HepG2 (cell line): ENCODE results near the gene COPS7B. TPM values are rescaled to one million over a fixed set of nuclear protein-coding genes. Genes with fewer than 3 reads are reported as not detected.
"Not testable (repeated sequence)": the region's sequence is repeated elsewhere in the genome, so short reads cannot be mapped to it uniquely, and the experiment has no call there.

Experiments used
- ATAC-seq: fragments of 200-7000 bp; cut with Tn5 transposase; 3 replicates; pipeline ENCODE4 v1.9.1; 2020; ENCODE audit warnings: mild to moderate bottlenecking, moderate library complexity
- BruUV-seq: library from RNA; stranded (reverse); fragments of 400-500 nt; replicated peaks from 2 replicates; lab custom pipeline; 2021; lab: Mats Ljungman, UMichigan
- CTCF ChIA-PET: fragments of 300-600 bp; formaldehyde crosslinking; extraction: SDS; loops from one replicate; lab custom pipeline; 2021; ENCODE audit warnings: low total read pairs, inconsistent platforms, low intra/inter-chr PET ratio; lab: Yijun Ruan, JAX
- POLR2A ChIA-PET: fragments of 350-600 bp; sonication (Branson Sonifier 250); formaldehyde crosslinking; loops from one replicate; lab custom pipeline; 2020; ENCODE audit warnings: antibody characterized with exemption, inconsistent platforms; lab: Yijun Ruan, JAX
- DNase-seq: peaks from one replicate; pipeline ENCODE4 v3.0.0-alpha.2; 2015; ENCODE audit warnings: low spot score
- FAIRE-seq: peaks from 3 replicates; lab custom pipeline; 2011; peaks lifted over from hg19 to GRCh38; lab: Jason Lieb, UNC
- H2AFZ ChIP-seq: one replicate; pipeline ENCODE4 v1.6.1; 2011; ENCODE audit warnings: low read length, inconsistent platforms
- H3K27ac ChIP-seq: fragments of 300-600 bp; 3 replicates; pipeline ENCODE4 v1.8.0; 2011; ENCODE audit warnings: mixed run types, mild to moderate bottlenecking, mixed read lengths, low read length, inconsistent platforms; ENCODE audit not compliant: insufficient read depth; ENCODE audit errors: extremely low read length
- H3K27me3 ChIP-seq, 2 experiments: fragments of 200-600 bp in 1 of 2; 2 replicates in 1 of 2; 3 replicates in 1 of 2; pipeline versions ENCODE4 v1.6.0 to v1.8.0; 2011; ENCODE audit warnings: low read length in 2 of 2, mild to moderate bottlenecking in 2 of 2, moderate library complexity in 2 of 2, inconsistent platforms in 1 of 2; ENCODE audit not compliant: insufficient read depth in 2 of 2, control insufficient read depth in 1 of 2
- H3K36me3 ChIP-seq, 2 experiments: fragments of 200-600 bp in 1 of 2; replicated peaks in 1 of 2; 2 replicates in 1 of 2; 3 replicates in 1 of 2; pipeline versions ENCODE4 v1.5.1 to v1.8.0; 2011; ENCODE audit warnings: low read length in 2 of 2, inconsistent platforms in 1 of 2; ENCODE audit not compliant: insufficient read depth in 2 of 2, control insufficient read depth in 1 of 2
- H3K4me1 ChIP-seq: 2 replicates; pipeline ENCODE4 v1.5.1; 2012; ENCODE audit warnings: low read length, inconsistent platforms; ENCODE audit not compliant: insufficient read depth
- H3K4me2 ChIP-seq: 2 replicates; pipeline ENCODE4 v1.6.0; 2011; ENCODE audit warnings: low read depth, low read length, inconsistent platforms
- H3K4me3 ChIP-seq, 3 experiments: fragments of 200-600 bp in 1 of 3; sonication (generic), shearing (Covaris generic) in 1 of 3; replicated peaks in 1 of 3; 2 replicates each; pipeline ENCODE4 v1.5.1; 2011 to 2016; ENCODE audit warnings: low read length in 3 of 3, inconsistent platforms in 2 of 3, low read depth in 2 of 3, mild to moderate bottlenecking in 2 of 3, control low read depth in 1 of 3, mixed read lengths in 1 of 3; ENCODE audit not compliant: insufficient read depth in 1 of 3
- H3K79me2 ChIP-seq: one replicate; pipeline ENCODE4 v1.6.1; 2011; ENCODE audit warnings: low read length, inconsistent platforms; ENCODE audit not compliant: insufficient read depth
- H3K9ac ChIP-seq: 2 replicates; pipeline ENCODE4 v1.6.0; 2011; ENCODE audit warnings: mild to moderate bottlenecking, low read depth, low read length, inconsistent platforms; ENCODE audit not compliant: insufficient read depth
- H3K9me3 ChIP-seq: 2 replicates; pipeline ENCODE4 v1.5.1; 2012; ENCODE audit warnings: mild to moderate bottlenecking, low read length
- H4K20me1 ChIP-seq: 2 replicates; pipeline ENCODE4 v1.6.0; 2011; ENCODE audit warnings: inconsistent platforms, mild to moderate bottlenecking, low read length, moderate library complexity; ENCODE audit not compliant: insufficient read depth
- CEBPB ChIP-seq: IDR thresholded peaks from 2 replicates; pipeline ENCODE4 v1.6.1; 2011; ENCODE audit warnings: low read depth, low read length, improper control_type of control experiment, borderline replicate concordance
- ZC3H4 ChIP-seq: sonication (generic); formaldehyde crosslinking; IDR thresholded peaks from 2 replicates; pipeline ENCODE4 v1.4.0; 2020; ENCODE audit warnings: missing genetic modification reagents, borderline replicate concordance
- ZNF598 ChIP-seq: sonication (generic); formaldehyde crosslinking; IDR thresholded peaks from 2 replicates; pipeline ENCODE4 v1.5.1; 2020; ENCODE audit warnings: mild to moderate bottlenecking, missing genetic modification reagents, borderline replicate concordance
- WGBS: methylation state at CpG from one replicate; pipeline ENCODE4 v1.1.6; 2017; ENCODE audit warnings: low lambda C conversion rate; 5-methylcytosine and 5-hydroxymethylcytosine counted together
- in situ Hi-C: cut with HindIII; loops from 2 replicates; pipeline ENCODE4 v1.10.0; 2017; ENCODE audit warnings: low pct_unique_long_range_greater_than_20kb; ENCODE audit not compliant: extremely low pct_ligation_motif_present
- intact Hi-C: fragments of 100-400 bp; cut with micrococcal nuclease; formaldehyde crosslinking; loops from one replicate; pipeline ENCODE4 v1.10.0; 2022; ENCODE audit not compliant: unreplicated experiment
- polyA plus RNA-seq, 8 experiments: library from polyadenylated mRNA; depleted of rRNA in 3 of 8; stranded (reverse) in 7 of 8; unstranded in 1 of 8; fragments of >200 nt; fragmentation: Illumina TruSeq in 4 of 8; extraction: Trizol in 4 of 8; gene quantifications; 2 replicates each; pipeline versions ENCODE4 v1.2.1 to v1.2.3, GENCODE V29; 2011 to 2016; ENCODE audit warnings: low read depth in 4 of 8, missing spikeins in 1 of 8, mixed read lengths in 1 of 8; ENCODE audit not compliant: insufficient read depth in 1 of 8
- total RNA-seq, 5 experiments: library from RNA; depleted of rRNA; stranded (reverse); fragments of >200 nt; fragmentation: Illumina TruSeq; extraction: Trizol; gene quantifications; 2 replicates each; pipeline ENCODE4 v1.2.3, GENCODE V29; 2016; ENCODE audit warnings: low read depth in 1 of 5
- TF ChIP-seq, protein P1 (sequence below): sonication (generic); formaldehyde crosslinking; IDR thresholded peaks from 2 replicates; pipeline ENCODE4 v1.5.1; 2020; ENCODE audit warnings: mild to moderate bottlenecking, missing genetic modification reagents, moderate library complexity

Gene COPS7B
- total and polyA plus RNA-seq, 2 of the 13 experiments (the other 11 are each of a cell fraction or from before 2014, with no cell fraction given): 30.6 to 62.7 TPM

DNA sequence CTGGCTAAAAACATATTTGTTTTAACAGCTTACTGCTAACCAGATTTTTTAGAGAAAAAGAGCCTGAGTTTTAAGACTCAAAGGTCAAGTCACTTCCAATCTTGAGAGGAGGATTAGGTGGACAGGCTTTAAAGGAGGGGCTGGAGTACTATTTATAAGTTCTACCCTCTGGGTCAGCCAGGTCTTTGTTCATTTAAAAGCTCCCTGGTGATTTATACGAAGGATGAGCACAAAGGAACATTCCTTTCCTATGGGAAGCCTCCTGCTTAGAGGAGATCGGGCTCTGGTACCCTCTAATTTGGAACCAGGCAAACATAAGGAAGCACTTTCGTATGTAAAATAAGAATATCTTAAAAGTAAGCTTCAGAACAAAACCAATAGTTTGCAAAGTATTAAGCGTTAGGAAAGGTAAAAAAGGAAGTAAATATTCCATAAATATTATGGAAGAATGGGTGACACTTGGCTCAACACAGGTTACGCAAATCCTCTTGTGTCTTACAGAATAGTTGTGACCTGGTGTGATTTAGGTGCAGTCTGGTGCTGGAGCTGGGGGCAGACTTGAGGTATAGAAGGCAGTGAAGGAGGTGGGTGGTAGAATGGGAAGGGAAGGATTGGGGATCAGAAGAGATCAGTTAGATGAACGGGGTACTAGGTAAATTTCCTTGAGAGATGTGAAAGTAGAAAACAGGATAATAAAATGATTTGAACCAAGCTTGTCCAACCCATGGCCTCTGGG, 40.8 kb upstream of the COPS7B start:
- Histone ChIP-seq H3K27ac (no peak overlapping the region), H4K20me1 (no peaks in the 10 kb centered on the region), H3K9ac (no peak overlapping the region), H3K36me3 (no peaks in the 10 kb centered on the region), H2AFZ (no peak overlapping the region), H3K79me2 (no peaks in the 10 kb centered on the region), H3K27me3 (peaks cover 0 to 11% of the 10 kb centered on the region in 2 experiments; a peak in 3 of 5 replicates), H3K4me3 (no peak overlapping the region), H3K4me2 (no peak overlapping the region), H3K9me3 (no peaks in the 10 kb centered on the region), H3K4me1 (peaks cover 23% of the 10 kb centered on the region)
- DNase-seq (no peak), ATAC-seq (no peak), FAIRE-seq (no peak)
- CTCF ChIA-PET: no interaction called here
- WGBS: 42% methylated on average over 6 of the region's 6 CpGs
- in situ Hi-C loops: no loop called here
- intact Hi-C loops: no loop called here
- POLR2A ChIA-PET: no interaction called here
- no TSS peak for BruUV-seq
- TF ChIP-seq ZC3H4 (CRISPR knock-in tag) (no peak), CEBPB (peak; percentile 26; the same call in 1 of the 2 replicates)

DNA sequence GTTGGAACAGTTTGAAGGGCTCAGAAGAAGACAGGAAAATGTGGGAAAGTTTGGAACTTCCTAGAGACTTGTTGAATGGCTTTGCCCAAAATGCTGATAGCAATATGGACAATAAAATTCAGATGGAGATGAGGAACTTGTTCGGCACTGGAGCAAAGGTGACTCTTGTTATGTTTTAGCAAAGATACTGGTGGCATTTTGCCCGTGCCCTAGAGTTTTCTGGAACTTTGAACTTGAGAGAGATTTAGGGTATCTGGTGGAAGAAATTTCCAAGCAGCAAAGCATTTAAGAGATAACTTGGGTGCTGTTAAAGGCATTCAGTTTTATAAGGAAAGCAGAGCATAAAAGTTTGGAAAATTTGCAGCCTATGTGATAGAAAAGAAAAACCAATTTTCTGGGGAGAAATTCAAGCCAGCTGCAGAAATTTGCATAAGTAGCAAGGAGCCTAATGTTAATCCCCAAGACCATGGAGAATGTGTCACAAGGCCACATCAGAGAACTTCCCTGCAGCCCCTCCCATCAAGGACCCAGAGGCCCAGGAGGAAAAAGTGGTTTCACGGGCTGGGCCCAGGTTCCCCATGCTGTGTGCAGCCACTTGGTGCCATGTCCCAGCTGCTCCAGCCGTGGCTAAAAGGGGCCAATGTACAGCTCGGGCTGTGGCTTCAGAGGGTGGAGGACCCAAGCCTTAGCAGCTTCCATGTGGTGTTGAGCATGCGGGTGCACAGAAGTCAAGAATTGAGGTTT, 37.9 kb upstream of the COPS7B start:
- intact Hi-C loops, BruUV-seq, H3K9me3 ChIP-seq, H3K79me2 ChIP-seq, CTCF ChIA-PET, H3K36me3 ChIP-seq, H4K20me1 ChIP-seq, H2AFZ ChIP-seq, H3K4me3 ChIP-seq, H3K4me2 ChIP-seq, POLR2A ChIA-PET, H3K9ac ChIP-seq, in situ Hi-C loops, H3K27ac ChIP-seq, DNase-seq, FAIRE-seq: not testable (repeated sequence)
- ATAC-seq: peak; percentile 44
- Histone ChIP-seq H3K4me1 (peaks cover 19% of the 10 kb centered on the region), H3K27me3 (peaks cover 0 to 10% of the 10 kb centered on the region in 2 experiments; a peak in 3 of 5 replicates)
- 33% methylated on average over 6 of the region's 6 CpGs for WGBS
- TF ChIP-seq, protein P1, sequence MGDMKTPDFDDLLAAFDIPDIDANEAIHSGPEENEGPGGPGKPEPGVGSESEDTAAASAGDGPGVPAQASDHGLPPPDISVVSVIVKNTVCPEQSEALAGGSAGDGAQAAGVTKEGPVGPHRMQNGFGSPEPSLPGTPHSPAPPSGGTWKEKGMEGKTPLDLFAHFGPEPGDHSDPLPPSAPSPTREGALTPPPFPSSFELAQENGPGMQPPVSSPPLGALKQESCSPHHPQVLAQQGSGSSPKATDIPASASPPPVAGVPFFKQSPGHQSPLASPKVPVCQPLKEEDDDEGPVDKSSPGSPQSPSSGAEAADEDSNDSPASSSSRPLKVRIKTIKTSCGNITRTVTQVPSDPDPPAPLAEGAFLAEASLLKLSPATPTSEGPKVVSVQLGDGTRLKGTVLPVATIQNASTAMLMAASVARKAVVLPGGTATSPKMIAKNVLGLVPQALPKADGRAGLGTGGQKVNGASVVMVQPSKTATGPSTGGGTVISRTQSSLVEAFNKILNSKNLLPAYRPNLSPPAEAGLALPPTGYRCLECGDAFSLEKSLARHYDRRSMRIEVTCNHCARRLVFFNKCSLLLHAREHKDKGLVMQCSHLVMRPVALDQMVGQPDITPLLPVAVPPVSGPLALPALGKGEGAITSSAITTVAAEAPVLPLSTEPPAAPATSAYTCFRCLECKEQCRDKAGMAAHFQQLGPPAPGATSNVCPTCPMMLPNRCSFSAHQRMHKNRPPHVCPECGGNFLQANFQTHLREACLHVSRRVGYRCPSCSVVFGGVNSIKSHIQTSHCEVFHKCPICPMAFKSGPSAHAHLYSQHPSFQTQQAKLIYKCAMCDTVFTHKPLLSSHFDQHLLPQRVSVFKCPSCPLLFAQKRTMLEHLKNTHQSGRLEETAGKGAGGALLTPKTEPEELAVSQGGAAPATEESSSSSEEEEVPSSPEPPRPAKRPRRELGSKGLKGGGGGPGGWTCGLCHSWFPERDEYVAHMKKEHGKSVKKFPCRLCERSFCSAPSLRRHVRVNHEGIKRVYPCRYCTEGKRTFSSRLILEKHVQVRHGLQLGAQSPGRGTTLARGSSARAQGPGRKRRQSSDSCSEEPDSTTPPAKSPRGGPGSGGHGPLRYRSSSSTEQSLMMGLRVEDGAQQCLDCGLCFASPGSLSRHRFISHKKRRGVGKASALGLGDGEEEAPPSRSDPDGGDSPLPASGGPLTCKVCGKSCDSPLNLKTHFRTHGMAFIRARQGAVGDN (CRISPR knock-in tag): 0 out of 2 replicates have a peak, but pooled peaks have one; percentile 8
- TF ChIP-seq ZNF598 (CRISPR knock-in tag): 0 out of 2 replicates have a peak, but pooled peaks have one; percentile 24
